ENCODE measurements around the gene JADE1.

Gene JADE1

DNA sequence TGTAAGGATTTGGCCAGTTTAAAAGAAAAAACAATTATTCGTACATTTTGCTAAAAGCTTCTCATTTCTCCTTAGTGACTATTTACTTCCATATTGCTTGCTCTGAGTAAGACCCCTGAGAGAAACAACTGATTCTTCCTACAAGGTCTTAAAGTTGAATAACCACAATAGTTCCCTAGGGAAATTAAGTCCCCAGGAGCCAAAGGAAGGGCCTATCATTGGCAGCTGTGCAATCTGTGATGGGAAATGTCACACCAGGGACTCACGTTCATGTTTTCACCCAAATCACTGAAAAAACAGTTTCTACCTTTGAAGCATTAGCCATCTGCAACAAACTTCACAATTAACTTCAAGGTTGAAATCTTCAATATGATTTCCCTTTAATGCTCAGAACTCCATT, 66.7 kb downstream of the JADE1 start:
- no peak for DNase-seq (ENCODE audit: low spot score)

DNA sequence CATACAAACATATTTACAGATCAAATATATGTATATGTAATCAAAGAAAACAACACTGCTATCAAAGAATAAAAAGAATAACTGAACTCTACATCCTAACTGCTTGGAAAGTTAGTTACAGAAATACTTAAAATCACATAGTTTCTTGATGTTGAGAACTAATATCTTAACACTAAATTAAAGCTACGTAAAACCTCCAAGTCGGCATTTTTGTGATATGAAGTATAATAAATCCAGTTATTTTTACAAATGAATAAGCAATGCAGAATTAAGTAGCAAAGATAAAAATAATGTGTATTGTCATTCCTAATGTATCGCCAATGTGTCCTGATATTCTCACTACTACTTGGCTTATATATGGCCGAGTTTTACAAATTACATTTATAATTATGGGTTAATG, 68.4 kb downstream of the JADE1 start:
- no peak for DNase-seq (ENCODE audit: low spot score)

DNA sequence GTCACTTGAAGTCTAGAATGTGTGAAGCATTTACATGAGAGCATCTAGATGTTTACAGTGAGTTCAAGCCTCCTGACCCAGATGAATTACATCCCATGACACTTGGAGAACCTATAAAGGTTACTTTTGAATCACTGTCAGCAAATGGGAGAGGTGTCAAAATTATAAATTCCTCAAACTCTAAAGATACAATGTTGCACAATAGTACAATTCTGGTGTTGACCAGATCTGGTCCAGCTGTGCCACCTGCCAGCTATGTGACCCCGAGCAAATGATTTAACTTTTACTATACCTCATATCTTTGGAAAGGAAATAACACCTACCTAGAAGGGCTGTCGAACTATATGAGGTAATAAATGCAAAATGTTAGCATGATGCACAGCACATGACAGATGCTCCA, 69.8 kb downstream of the JADE1 start:
- DNase-seq (ENCODE audit: low spot score), result no peak

DNA sequence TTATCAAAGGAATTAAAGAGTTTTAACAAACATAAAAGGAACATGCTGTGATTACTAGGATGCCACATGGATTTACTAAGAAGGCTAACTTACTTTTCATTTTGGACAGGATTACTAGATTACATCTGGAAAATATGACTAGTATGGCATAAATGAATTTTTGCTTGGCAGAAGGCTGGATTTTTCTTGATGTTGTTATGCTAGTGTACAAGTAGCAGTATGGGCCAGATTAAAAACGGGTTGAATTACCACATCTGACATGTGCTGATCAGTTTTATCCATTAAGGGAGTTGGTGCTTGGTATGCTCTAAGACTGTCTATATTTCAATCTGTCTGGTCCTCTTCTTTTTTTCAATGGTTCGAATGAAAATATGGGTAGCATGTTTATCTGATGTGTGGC, 70.5 kb downstream of the JADE1 start:
- no peak for DNase-seq (ENCODE audit: low spot score)

DNA sequence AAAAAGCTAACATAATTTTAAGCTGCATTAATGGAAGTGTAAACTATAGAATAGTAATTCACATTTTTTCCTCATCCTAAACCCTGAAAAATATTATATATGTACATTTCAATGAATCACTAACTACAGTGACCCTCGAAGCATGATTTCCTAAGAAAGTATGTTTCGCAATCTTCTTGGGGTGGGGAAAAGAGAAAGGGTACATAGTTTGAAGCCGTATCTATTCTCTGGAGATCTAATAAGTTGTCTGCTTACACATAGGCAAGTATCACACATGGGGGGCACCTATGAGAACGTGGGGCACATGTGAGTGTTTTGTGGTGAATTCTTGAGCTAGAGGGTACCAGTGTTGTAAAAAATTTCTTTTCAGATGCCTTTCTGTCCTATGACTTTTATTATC, 71.2 kb downstream of the JADE1 start:
- no peak for DNase-seq (ENCODE audit: low spot score)

DNA sequence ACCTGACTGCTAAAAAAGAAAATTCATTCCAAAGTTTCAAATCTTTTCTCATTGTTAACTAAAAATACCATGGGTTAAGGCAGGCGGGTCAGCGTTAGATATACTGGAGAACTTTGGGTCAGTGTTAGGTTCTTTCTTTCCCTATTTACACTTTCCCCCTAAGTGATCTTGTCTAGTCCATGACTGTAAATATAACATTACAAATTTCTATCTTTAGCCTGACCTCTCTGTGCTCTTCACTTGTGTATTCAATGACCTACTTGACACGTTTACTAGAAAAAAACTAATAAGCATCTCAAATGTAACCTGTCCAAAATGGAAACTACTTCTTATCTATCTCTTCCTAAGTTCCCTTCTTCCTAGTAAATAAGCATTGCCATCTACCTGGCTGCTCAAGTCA, 95.3 kb downstream of the JADE1 start:
- no peak for DNase-seq (ENCODE audit: low spot score)

DNA sequence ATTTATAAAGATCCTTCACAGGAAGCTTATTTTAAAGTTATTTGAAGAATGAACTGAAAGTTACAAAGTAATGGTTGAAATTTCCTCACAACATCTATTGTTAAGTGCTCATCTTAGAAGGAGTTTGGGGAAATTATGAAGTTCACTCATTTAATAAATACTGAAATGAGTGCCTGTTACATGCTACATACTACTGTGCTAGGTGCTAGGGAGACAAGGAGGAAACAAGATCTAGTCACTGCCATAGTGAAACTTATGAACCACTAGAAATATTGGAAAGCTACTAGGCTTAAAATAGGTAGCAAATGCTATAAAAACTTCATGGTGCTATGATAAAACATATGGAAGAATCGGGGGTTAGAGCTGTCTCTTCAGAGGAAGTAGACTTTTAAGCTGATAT, 97.1 kb downstream of the JADE1 start:
- no peak for DNase-seq (ENCODE audit: low spot score)

DNA sequence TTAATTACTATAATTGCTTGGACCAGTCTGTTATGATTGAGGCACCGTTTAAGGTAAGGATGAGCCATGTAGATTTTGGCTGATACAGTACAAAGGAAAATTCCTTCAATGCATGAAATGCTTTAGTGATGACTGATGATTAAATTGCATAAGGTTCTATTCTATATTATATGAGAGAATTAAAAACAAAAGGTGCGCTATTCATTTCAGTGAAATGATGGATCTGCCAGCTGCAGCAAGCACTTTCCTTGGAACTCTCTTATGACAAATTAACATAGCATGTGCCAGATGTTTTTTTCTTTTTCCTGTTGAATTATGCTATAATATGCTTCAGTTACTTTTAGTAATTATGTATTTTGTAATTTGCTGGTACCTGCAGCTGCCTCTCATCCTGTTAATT, 98.5 kb downstream of the JADE1 start:
- DNase-seq (ENCODE audit: low spot score), result no peak

DNA sequence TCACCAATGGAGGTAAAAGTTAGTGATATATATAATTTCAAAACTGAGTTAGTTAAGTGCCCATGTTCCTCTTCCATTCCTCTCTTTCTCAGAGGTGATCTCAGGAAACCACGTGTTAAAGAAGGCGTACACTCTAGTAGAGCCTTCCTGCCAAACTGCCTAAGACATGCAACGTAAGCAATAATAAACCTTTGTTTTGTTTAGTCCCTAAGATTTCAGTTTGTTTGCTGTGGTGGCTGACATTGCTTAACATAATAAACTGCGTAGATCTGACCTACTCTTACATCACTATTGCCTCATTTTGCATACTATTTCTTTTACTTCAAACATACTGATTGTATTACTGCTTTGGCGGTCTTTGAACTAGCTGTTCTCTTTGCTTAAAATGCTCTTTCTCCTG, 99.2 kb downstream of the JADE1 start:
- DNase-seq (ENCODE audit: low spot score), result no peak

DNA sequence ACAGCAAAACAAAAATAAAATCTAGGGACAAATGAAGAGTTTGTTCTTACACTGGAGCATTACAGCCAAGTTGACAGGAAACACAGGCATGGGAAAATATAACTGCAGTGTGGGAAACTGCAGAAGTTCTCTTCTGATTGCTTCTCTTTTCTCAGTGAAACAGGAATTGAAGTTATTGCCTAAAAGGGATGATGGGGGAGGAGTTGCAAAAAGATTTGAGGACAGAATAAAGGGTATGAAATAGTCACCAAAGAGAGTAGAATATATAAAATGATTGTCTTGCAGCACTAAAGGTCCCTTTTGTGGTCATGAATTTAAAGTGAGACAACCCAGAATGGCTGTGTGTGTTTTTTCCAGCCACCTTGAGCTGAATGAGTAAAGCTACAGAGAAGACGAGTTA, 103.7 kb downstream of the JADE1 start:
- no peak for DNase-seq (ENCODE audit: low spot score)

DNA sequence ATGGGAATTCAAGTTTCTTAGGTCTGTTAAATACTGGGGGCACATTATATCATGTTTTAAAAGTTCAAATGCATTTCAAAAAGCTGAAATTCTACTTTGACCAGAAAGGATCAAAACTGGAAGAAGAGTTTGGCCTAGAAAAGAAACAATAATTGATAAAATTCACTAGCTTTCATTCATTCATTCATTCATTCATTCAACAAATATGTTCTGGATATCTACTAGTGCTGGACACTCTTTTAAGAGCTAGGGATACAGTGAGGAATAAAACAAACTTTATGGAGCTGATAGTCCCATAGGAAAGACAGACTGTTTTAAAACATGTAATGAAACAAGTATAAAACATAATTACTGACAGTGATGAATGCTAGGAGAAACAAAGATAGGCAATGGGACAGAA, 106.0 kb downstream of the JADE1 start:
- no peak for DNase-seq (ENCODE audit: low spot score)

DNA sequence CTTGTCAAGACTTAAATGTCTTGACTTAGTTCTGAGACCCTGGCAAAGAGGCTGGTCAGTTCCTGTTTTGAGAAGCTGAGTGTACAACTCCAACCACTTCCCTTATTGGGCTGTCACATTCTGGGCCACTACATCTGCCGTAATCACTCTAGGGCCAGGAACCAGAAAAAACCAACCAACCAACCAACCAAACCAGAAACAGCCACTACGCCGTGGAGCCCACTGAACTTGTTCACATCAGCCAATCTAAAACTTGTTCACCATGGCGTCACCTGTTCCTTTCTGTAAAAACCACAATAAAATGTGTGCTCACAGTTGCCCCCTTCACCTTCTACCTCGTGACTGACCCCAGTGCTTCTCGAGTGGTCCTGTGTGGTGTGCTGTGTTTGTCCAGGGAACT, 107.3 kb downstream of the JADE1 start:
- no peak for DNase-seq (ENCODE audit: low spot score)

DNA sequence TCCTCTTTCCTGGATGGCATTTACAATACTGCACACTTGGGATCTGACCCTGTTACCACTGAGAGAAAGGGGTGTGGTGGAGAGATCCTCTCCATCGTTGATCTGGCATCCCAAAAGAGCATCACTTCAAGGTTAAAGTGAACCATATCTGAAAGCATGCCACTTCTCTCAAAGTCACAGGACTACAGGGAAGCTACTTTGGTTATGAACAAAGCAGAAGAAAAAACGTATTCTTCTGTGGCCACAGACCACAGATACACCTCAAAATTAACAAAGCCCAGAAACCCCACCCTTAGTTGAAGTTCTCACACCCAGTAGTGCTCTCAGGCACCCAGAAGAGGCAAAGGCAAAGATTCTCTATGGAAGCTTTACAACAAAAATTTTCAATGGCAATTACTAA, 108.3 kb downstream of the JADE1 start:
- DNase-seq (ENCODE audit: low spot score), result no peak

DNA sequence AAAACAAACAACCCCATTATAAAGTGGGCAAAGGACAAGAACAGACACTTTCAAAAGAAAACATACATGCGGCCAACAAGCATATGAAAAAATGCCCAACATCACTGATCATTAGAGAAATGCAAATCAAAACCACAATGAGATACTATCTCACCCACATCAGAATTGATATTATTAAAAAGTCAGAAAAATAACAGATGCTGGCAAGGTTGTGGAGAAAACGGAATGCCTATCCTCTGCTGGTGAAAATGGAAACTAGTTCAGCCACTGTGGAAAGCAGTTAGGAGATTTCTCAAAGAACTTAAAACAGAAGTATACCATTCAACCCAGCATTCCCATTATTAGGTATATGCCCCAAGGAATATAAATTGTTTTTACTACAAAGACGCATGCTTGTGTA, 112.5 kb downstream of the JADE1 start:
- no peak for DNase-seq (ENCODE audit: low spot score)

All from AG20443 (cell line).